ENCODE results near the gene EPM2AIP1.

DNA sequence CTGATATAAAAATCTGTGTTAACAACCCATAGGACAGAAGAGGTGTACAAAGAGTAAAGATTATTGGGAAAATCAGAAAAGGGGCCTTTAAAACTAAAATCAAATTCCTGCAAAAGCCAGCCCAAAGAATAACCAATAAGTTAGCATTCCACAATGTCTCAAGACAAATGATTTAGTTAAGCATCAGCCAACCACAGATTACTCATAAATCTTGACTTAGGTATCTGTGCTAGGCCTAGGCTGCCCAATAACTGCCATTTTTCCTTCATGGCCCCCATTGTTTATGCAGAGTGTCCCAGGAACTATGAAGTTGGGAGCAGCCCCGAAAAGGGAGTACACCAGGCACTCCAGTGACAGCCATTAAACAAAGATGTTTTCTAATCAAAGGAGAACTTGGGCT is 55.4 kb downstream of the EPM2AIP1 start:
- TF ChIP-seq, protein P1, sequence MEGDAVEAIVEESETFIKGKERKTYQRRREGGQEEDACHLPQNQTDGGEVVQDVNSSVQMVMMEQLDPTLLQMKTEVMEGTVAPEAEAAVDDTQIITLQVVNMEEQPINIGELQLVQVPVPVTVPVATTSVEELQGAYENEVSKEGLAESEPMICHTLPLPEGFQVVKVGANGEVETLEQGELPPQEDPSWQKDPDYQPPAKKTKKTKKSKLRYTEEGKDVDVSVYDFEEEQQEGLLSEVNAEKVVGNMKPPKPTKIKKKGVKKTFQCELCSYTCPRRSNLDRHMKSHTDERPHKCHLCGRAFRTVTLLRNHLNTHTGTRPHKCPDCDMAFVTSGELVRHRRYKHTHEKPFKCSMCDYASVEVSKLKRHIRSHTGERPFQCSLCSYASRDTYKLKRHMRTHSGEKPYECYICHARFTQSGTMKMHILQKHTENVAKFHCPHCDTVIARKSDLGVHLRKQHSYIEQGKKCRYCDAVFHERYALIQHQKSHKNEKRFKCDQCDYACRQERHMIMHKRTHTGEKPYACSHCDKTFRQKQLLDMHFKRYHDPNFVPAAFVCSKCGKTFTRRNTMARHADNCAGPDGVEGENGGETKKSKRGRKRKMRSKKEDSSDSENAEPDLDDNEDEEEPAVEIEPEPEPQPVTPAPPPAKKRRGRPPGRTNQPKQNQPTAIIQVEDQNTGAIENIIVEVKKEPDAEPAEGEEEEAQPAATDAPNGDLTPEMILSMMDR (conservative IDR thresholded peaks at IDR 0.05; ENCODE audit: low read length) = no peak
- TF ChIP-seq EZH2phosphoT487 (IDR thresholded peaks at IDR 0.05; ENCODE audit: borderline replicate concordance, low read depth, low read length) = no peak

All from OCI-LY7 (cell line).